Iris pigment epithelial cell (primary cell): Measurements from ENCODE around the gene YPEL3.
A peak's percentile ranks its signal among the peaks of the same experiment; 100 is the strongest.
"Not testable (repeated sequence)": the region's sequence is repeated elsewhere in the genome, so short reads cannot be mapped to it uniquely, and the experiment has no call there.

Source experiments
- DNase-seq: peaks from one replicate; pipeline ENCODE4 v3.0.0-alpha.2; 2011; ENCODE audit warnings: low read depth

Gene YPEL3

GRCh38 chr16:30117768-30118167 lies 21.8 kb upstream of the YPEL3 start:
- no peak for DNase-seq

GRCh38 chr16:30116291-30117207 lies 20.5 kb upstream of the YPEL3 start:
- no peak for DNase-seq

GRCh38 chr16:30115238-30115637 lies 19.2 kb upstream of the YPEL3 start:
- no peak for DNase-seq

GRCh38 chr16:30114833-30115232 lies 18.8 kb upstream of the YPEL3 start:
- not testable (repeated sequence) for DNase-seq

- DNase-seq, result no peak
Measured at GRCh38 chr16:30114411-30114810, 18.4 kb upstream of the YPEL3 start.

GRCh38 chr16:30113711-30114333 lies 17.8 kb upstream of the YPEL3 start:
- no peak for DNase-seq

GRCh38 chr16:30113031-30113710 lies 17.2 kb upstream of the YPEL3 start, which contains the start of gene GDPD3:
Gene GDPD3, minus strand, starts transcription at chr16:30113537. Its CDS starts 59 bp downstream, at chr16:30113478.
- no peak for DNase-seq

- peak; percentile 55 for DNase-seq
Measured at GRCh38 chr16:30112197-30113030, 16.4 kb upstream of the YPEL3 start.

GRCh38 chr16:30110661-30111060 lies 14.6 kb upstream of the YPEL3 start:
- DNase-seq, result peak; percentile 30

GRCh38 chr16:30108059-30108850 lies 12.2 kb upstream of the YPEL3 start:
- no peak for DNase-seq

- no peak for DNase-seq
Measured at GRCh38 chr16:30104492-30104891, 8.5 kb upstream of the YPEL3 start.

- peak; percentile 24 for DNase-seq
Measured at GRCh38 chr16:30104090-30104489, 8.1 kb upstream of the YPEL3 start.

- no peak for DNase-seq
Measured at GRCh38 chr16:30096862-30097563, 1.0 kb upstream of the YPEL3 start.

- DNase-seq, result no peak
Measured at GRCh38 chr16:30095166-30096078, 591 bp downstream of the YPEL3 start.

- DNase-seq, result no peak
Measured at GRCh38 chr16:30094541-30095165, 1.4 kb downstream of the YPEL3 start.

- DNase-seq, result peak; percentile 69
Measured at GRCh38 chr16:30092373-30093010, 3.5 kb downstream of the YPEL3 start.

- DNase-seq, result peak; percentile 90
Measured at GRCh38 chr16:30091474-30092372, 4.3 kb downstream of the YPEL3 start, which contains the start of gene TBX6. Gene TBX6, minus strand, starts transcription at chr16:30091924. Its CDS starts 731 bp downstream, at chr16:30091193.
